Activated naive CD4-positive, alpha-beta T cell treated with anti-CD3 and anti-CD28 coated beads for 36 hours (primary cell): Measurements from ENCODE around the gene STK36. TPM values are rescaled to one million over a fixed set of nuclear protein-coding genes. Genes with fewer than 3 reads are reported as not detected.

ENCODE experiments used
- CTCF ChIA-PET: fragments of 350-600 bp; sonication (Branson Sonifier 250); formaldehyde crosslinking; loops from one replicate; lab custom pipeline; 2021; ENCODE audit warnings: antibody characterized with exemption; lab: Charles Lee
- DNase-seq: peaks from one replicate; pipeline ENCODE4 v3.0.0-alpha.2; 2020
- H3K27ac Mint-ChIP-seq: one replicate; pipeline ENCODE4 v1.8.0; 2021; ENCODE audit warnings: mild to moderate bottlenecking, mixed read lengths
- H3K27me3 Mint-ChIP-seq: one replicate; pipeline ENCODE4 v1.8.0; 2021; ENCODE audit warnings: low read depth, mixed read lengths
- H3K36me3 Mint-ChIP-seq: one replicate; pipeline ENCODE4 v1.8.0; 2021; ENCODE audit warnings: low read depth, mixed read lengths
- H3K4me1 Mint-ChIP-seq: one replicate; pipeline ENCODE4 v1.8.0; 2021; ENCODE audit warnings: low read depth, mixed read lengths
- H3K4me3 Mint-ChIP-seq: one replicate; pipeline ENCODE4 v1.8.0; 2021; ENCODE audit warnings: mild to moderate bottlenecking, moderate library complexity, mixed read lengths
- H3K9me3 Mint-ChIP-seq: one replicate; pipeline ENCODE4 v1.8.0; 2021; ENCODE audit warnings: mixed read lengths
- intact Hi-C: fragments of 100-400 bp; cut with micrococcal nuclease; formaldehyde crosslinking; loops from one replicate; pipeline ENCODE4 v1.15.1; 2023
- total RNA-seq, 2 experiments: library from RNA; stranded (reverse); gene quantifications; one replicate each; pipeline ENCODE4 v1.2.3, GENCODE V29; 2021

The STK36 gene
- total RNA-seq, 2 experiments from 2014 or later = 14.7 to 15.1 TPM

- Mint-ChIP-seq H3K9me3 (no peaks in the 10 kb centered on the region), H3K4me3 (no peak overlapping the region), H3K27me3 (no peaks in the 10 kb centered on the region), H3K27ac (no peak overlapping the region), H3K4me1 (peaks cover 6% of the 10 kb centered on the region), H3K36me3 (peaks cover 45% of the 10 kb centered on the region)
- no peak for DNase-seq
- intact Hi-C loops = no loop called here
- CTCF ChIA-PET = interaction anchor here (2.0 kb wide), 1 partner anchor 8 kb away, joined by 5 read pairs; no protein-coding TSS in a partner anchor
Measured at GRCh38 chr2:218643751-218644310, 28.1 kb upstream of the STK36 start.

DNA sequence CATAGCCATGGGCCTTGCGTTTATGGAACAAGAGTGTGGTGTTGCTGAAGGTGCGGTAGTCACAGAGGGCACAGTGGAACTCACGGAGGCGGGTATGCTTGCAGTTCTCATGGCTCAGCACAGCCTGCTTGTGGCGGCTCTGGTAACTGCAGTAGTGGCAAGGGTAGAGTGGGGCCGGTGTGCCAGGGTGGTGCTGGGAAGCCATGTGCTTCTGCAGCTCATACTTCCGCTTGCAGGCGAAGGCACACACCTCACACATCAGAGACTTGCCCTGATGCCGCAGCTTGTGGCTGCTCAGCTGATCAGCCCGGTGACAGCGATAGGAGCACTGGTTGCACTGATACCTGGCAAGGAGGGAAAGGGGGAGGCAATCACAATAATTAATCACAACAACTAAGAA lies 27.2 kb upstream of the STK36 start:
- Mint-ChIP-seq H3K4me3 (no peak overlapping the region), H3K4me1 (peaks cover 6% of the 10 kb centered on the region), H3K9me3 (no peaks in the 10 kb centered on the region), H3K27ac (no peak overlapping the region), H3K27me3 (no peaks in the 10 kb centered on the region), H3K36me3 (peaks cover 46% of the 10 kb centered on the region)
- DNase-seq = no peak
- CTCF ChIA-PET = no interaction called here
- intact Hi-C loops = no loop called here

- intact Hi-C loops = no loop called here
- peaks cover 6% of the 10 kb centered on the region for H3K4me1 Mint-ChIP-seq
- no peak overlapping the region for H3K4me3 Mint-ChIP-seq
- H3K36me3 Mint-ChIP-seq = peaks cover 46% of the 10 kb centered on the region
- no peak for DNase-seq
- CTCF ChIA-PET = no interaction called here
- H3K27me3 Mint-ChIP-seq = no peaks in the 10 kb centered on the region
- H3K27ac Mint-ChIP-seq = no peak overlapping the region
- no peaks in the 10 kb centered on the region for H3K9me3 Mint-ChIP-seq
Measured at GRCh38 chr2:218645126-218645525, 26.8 kb upstream of the STK36 start.

DNA sequence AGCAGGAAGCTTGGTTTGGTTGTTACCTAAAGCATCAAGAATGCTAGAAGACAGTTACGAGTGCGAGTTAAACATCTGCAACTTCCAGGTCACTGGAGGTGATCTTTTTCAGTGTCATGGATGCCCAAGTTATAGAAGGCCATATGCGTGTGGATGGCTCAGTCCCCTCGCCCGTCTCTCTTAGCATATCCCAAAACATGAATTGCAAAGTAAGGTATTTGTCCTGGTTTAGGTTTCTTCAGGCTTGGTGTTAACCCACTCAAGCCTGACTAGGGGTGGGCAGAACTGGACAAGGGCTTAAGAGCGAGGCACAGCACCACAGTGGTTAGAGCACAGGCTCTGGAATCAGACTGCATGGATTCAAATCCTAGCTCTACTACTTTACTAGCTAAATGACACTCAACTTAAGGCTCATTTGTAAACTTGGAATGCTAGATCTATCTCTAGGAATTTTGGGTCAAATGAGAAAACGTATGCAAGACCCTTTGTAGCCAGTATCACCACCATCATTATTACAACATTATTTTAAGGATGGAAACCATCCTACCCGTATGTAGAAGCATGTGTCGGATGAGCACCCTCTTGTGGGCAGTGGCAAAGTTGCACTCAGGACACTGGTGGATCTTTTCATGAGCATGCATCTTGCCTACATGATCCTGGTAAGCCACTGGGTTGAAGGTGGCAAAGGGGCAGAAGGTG lies 23.6 kb upstream of the STK36 start:
- Mint-ChIP-seq H3K27ac (no peak overlapping the region), H3K36me3 (peaks cover 40% of the 10 kb centered on the region), H3K4me1 (peaks cover 6% of the 10 kb centered on the region), H3K9me3 (no peaks in the 10 kb centered on the region), H3K27me3 (no peaks in the 10 kb centered on the region), H3K4me3 (no peak overlapping the region)
- intact Hi-C loops = loop anchor here (1.0 kb wide), 1 partner anchor 242 kb away; no protein-coding TSS in a partner anchor
- DNase-seq = peak; percentile 70
- CTCF ChIA-PET = interaction anchor here (0.6 to 5.9 kb wide), 14 partner anchors 11 to 251 kb away, joined by 3 to 59 read pairs (median 4); partner anchors contain the start of genes BCS1L, RNF25, STK36 and TTLL4

GRCh38 chr2:218648787-218649100 lies 23.1 kb upstream of the STK36 start:
- intact Hi-C loops = loop anchor here (1.0 kb wide), 1 partner anchor 242 kb away; no protein-coding TSS in a partner anchor
- Mint-ChIP-seq H3K9me3 (no peaks in the 10 kb centered on the region), H3K36me3 (peaks cover 40% of the 10 kb centered on the region), H3K4me3 (no peak overlapping the region), H3K27ac (no peak overlapping the region), H3K27me3 (no peaks in the 10 kb centered on the region), H3K4me1 (peaks cover 6% of the 10 kb centered on the region)
- DNase-seq = no peak
- CTCF ChIA-PET = interaction anchor here (0.6 to 5.9 kb wide), 10 partner anchors 11 to 252 kb away, joined by 3 to 59 read pairs (median 4); partner anchors contain the start of genes BCS1L, RNF25, STK36 and TTLL4

DNA sequence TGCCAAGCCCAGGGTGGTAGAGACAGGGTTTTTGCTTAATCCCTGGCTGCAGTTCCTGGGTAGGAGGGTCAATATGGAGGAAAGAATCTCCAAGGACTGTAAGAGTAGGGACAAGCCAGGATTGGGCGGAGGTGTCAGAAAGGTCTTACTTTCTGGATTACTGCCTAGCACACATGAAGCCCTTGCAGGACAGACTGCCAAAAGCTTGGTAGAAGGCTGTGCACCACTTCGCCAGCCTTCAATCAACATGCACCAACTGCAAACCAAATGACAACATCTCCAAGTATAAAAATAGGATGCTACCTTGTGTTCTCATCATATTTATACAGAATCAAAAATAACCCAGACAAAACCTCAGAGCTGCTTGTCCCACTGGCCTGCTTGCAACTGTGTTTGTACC lies 16.1 kb upstream of the STK36 start:
- H3K4me3 Mint-ChIP-seq = no peak overlapping the region
- no peak for DNase-seq
- H3K27me3 Mint-ChIP-seq = no peaks in the 10 kb centered on the region
- H3K9me3 Mint-ChIP-seq = no peaks in the 10 kb centered on the region
- CTCF ChIA-PET = no interaction called here
- H3K4me1 Mint-ChIP-seq = peaks cover 34% of the 10 kb centered on the region
- intact Hi-C loops = loop anchor here (5.0 kb wide), 1 partner anchor 438 kb away; the partner anchor contains the start of gene ARPC2
- H3K27ac Mint-ChIP-seq = no peak overlapping the region
- H3K36me3 Mint-ChIP-seq = peaks cover 24% of the 10 kb centered on the region

- H3K36me3 Mint-ChIP-seq = peaks cover 37% of the 10 kb centered on the region
- CTCF ChIA-PET = interaction anchor here (0.6 to 5.2 kb wide), 15 partner anchors 10 to 203 kb away, joined by 3 to 59 read pairs (median 4); partner anchors contain the start of genes RNF25 and STK36
Measured at GRCh38 chr2:218658671-218659257, 13.1 kb upstream of the STK36 start.

DNA sequence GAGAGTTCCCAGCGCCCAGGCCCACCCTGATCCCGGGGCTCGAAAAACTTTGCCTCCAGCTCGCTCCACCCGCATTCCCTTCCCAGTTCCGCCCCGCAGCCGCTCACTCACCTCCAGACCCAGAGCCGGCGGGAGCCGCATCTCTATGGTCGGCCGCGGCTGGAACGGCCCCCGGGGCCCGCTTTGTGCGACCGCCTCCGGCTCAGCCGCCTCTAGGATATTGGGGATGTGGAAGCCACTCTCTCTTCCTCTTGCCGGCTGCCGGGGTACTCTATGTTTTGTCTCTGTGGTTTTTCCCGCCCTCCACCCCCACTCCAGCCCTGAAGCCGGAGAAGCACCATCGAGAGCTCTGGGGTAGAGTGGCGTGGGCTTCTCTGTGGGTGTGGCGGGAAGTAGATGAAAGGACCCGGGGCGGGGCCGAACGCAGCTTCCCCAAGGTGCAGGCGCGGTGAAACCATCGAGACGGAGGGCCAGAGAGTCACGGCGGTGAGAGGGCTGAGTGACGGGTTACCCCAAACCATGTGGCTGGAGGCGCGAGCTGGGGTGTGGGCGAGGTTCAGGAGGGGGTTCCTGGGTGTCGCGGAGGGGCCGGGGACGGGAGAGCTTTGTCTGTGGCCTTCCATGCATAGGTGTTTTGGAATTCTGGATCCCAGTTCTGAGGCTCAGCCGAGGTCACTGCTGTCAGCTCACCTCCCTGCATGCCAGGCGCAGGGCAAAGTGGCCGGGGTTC lies 12.5 kb upstream of the STK36 start, which contains the start of the genes BCS1L and ZNF142:
Gene BCS1L, plus strand, starts transcription at position 426 of the 730 bp plus-strand sequence. CDS start 1,305 bp downstream, outside the sequence.
Gene ZNF142, minus strand, starts transcription at position 366 of the 730 bp plus-strand sequence. CDS start 3,194 bp downstream, outside the sequence.
- Mint-ChIP-seq H3K4me1 (peaks cover 40% of the 10 kb centered on the region), H3K36me3 (peaks cover 38% of the 10 kb centered on the region), H3K27ac (peak within 1 kb of the TSS; percentile 81), H3K9me3 (no peaks in the 10 kb centered on the region), H3K27me3 (no peaks in the 10 kb centered on the region), H3K4me3 (peak within 1 kb of the TSS; percentile 90)
- CTCF ChIA-PET = interaction anchor here (0.6 to 5.2 kb wide), 13 partner anchors 10 to 203 kb away, joined by 3 to 59 read pairs (median 4); partner anchors contain the start of genes RNF25 and STK36
- intact Hi-C loops = loop anchor here (1.0 to 5.0 kb wide), 11 partner anchors 12 to 729 kb away; partner anchors contain the start of genes AAMP, ARPC2, CNOT9 and PNKD
- DNase-seq = peak; percentile 98

More at GRCh38 chr2:218658671-218659257, 13.1 kb upstream of the STK36 start:
- Mint-ChIP-seq H3K27ac (peak overlapping the region; percentile 81), H3K4me3 (peak overlapping the region; percentile 90), H3K27me3 (no peaks in the 10 kb centered on the region), H3K4me1 (peaks cover 40% of the 10 kb centered on the region), H3K9me3 (no peaks in the 10 kb centered on the region)
- DNase-seq = peak; percentile 46
- intact Hi-C loops = loop anchor here (1.0 to 5.0 kb wide), 12 partner anchors 13 to 730 kb away; partner anchors contain the start of genes AAMP, ARPC2, CNOT9 and PNKD

DNA sequence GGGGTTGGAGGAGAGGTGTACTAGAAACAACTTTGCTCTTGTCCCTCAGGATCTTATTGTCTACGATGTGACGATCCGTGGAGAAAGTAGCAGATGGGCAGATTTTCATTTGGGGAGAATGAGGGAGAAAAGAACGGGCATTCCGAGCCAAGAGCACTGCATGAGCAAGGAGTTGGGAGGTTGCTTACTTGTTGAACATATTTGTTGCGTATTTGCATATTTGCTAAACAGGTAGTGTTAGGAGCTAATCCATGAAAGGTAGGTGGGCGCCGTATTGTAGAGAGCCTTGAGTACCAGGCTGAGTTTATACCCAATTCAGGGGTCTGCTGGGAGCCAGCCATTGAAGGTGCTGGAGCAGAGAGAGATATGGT lies 11.9 kb upstream of the STK36 start:
- intact Hi-C loops = loop anchor here (1.0 to 5.0 kb wide), 11 partner anchors 11 to 729 kb away; partner anchors contain the start of genes AAMP, ARPC2, CNOT9 and PNKD
- Mint-ChIP-seq H3K9me3 (no peaks in the 10 kb centered on the region), H3K36me3 (peaks cover 41% of the 10 kb centered on the region), H3K4me3 (peak overlapping the region; percentile 90), H3K27me3 (no peaks in the 10 kb centered on the region), H3K27ac (peak overlapping the region; percentile 81), H3K4me1 (peaks cover 40% of the 10 kb centered on the region)
- CTCF ChIA-PET = interaction anchor here (1.9 to 5.2 kb wide), 6 partner anchors 11 to 188 kb away, joined by 4 to 59 read pairs (median 12); partner anchors contain the start of genes RNF25 and STK36
- no peak for DNase-seq

GRCh38 chr2:218662377-218662776 lies 9.5 kb upstream of the STK36 start:
- intact Hi-C loops = no loop called here
- H3K27ac Mint-ChIP-seq = no peak overlapping the region
- peaks cover 42% of the 10 kb centered on the region for H3K36me3 Mint-ChIP-seq
- H3K4me1 Mint-ChIP-seq = peaks cover 31% of the 10 kb centered on the region
- H3K27me3 Mint-ChIP-seq = no peaks in the 10 kb centered on the region
- H3K9me3 Mint-ChIP-seq = no peaks in the 10 kb centered on the region
- CTCF ChIA-PET = no interaction called here
- no peak overlapping the region for H3K4me3 Mint-ChIP-seq
- no peak for DNase-seq

- DNase-seq = no peak
- H3K9me3 Mint-ChIP-seq = no peaks in the 10 kb centered on the region
- peaks cover 39% of the 10 kb centered on the region for H3K36me3 Mint-ChIP-seq
- no peak overlapping the region for H3K4me3 Mint-ChIP-seq
- no peak overlapping the region for H3K27ac Mint-ChIP-seq
- H3K27me3 Mint-ChIP-seq = no peaks in the 10 kb centered on the region
- CTCF ChIA-PET = interaction anchor here (1.0 kb wide), 1 partner anchor 9 kb away, joined by 3 read pairs; the partner anchor contains the start of genes RNF25 and STK36
- intact Hi-C loops = no loop called here
- H3K4me1 Mint-ChIP-seq = peaks cover 28% of the 10 kb centered on the region
Measured at GRCh38 chr2:218662827-218663226, 9.1 kb upstream of the STK36 start.
